ENCODE measurements around the gene DDX49.

DNA sequence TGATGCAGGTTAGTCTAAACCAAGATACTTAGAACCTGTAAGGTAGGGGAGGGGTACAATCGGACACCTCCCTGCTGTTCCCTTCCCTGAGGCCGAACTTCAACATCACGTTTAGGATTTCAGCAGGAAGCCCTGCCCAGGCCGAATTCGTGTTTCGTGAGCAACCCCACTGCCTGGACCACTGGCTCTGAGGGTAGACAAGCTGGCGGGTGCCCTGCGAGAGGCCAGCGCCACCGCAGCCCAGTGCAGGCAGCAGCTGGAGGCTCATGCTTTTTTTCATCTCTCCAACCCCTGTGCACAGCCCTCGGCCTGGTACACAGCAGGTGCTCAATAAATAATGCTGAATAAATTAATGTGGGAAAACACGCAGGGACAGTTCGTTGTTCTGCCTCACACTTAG, 13.8 kb downstream of the DDX49 start:
- TF ChIP-seq EZH2phosphoT487 (IDR thresholded peaks at IDR 0.05; ENCODE audit: insufficient read depth, low read depth) (no peak), EZH2 (IDR thresholded peaks at IDR 0.05; ENCODE audit: insufficient read depth, poor library complexity, severe bottlenecking) (no peak)

Measured in GM23248 (cell line).